ENCODE results near the gene HOXA10.

The HOXA10 gene

DNA sequence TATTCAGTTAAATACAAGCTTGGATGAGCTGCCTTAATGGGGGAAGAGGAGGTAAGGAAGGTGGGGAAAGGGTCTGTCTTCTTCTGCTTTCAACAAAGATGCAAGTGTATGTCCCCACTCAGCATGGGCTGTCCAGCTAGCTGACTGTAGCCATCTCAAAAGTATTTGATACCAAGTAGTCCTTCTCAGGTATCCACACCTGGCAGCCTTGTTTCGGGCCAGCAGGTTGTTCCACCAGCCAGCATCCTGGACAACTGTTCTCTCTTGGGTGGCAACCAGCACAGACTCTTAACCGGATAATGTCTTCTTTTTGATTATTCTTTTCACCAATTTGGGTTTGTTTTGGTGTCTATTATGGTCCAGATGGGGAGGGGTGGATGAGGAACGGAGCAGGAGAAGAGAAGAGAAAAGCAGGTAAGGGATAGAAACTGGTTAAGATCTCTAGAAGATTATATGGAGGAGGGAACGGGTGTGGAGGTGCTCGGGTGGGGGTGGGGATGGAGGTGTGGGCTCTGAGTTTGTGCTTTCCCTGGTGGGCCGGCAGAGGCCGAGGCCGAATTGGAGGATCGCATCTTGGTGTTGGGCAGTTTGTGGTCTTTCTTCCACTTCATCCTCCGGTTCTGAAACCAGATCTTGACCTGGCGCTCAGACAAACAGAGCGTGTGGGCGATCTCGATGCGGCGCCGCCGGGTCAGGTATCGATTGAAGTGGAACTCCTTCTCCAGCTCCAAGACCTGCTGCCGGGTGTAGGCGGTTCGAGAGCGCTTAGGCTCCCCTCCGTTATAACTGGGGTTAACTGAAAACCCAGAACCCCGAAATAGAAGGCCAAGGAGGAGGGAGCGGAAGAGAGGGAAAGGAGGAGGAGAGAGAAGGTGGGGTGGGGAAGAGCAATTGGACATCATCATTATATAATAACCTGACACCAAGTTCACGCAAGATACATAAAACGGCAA, 45.1 kb downstream of the HOXA10 start:
- DNase-seq: no peak

DNA sequence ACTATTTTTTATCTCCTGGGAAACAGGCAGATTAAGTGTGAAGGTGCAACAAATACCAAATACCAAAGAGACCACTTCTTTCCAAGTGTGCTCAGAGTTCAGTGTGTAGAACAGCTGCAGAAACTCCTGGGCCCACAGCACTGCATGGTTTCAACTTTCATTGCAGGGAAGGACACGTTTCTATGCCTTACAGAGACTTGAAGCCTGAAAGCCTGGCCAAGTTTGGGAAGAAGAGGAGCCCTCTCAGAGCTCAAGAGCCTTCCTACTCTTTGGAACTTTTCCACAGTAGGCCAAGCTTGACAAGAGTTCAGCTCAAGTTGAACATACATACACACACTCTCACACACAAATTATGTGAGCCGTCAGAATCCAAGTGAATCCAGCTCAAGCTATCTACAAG, 46.1 kb downstream of the HOXA10 start:
- DNase-seq: peak; percentile 57

DNA sequence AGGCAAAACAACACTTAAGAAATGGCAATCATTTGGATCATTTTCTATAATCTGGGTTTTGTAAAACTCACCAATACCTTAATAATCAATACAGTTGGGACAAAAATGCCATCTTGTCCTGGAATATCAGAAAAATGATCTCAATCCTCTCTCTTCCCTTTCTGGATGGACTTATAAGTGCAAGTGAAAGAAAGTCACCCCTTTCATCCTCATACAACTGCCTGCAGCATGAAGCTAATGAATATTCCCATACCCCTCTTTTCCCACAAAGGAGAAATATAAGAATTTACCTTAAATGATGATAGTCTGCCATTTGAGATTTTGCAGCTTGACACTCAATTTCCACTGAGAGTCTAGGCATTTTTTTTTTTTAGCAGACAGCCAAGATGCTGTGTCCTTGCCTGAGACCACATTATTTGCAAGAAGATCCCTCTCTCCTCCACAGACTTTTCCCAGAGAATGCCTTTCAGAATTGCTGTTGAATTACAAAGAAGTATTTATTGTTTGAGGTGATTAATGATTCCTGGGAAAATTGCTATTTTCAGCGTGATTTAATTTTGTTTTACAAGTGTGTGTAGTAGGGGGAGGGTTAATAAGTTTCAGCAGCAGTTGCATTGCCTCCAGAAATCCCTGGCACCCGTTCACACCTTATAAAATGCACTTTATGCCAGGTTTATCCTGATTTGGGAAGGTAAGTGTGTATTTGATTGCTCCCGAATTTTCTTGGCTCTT, 47.4 kb downstream of the HOXA10 start:
- no peak for DNase-seq

DNA sequence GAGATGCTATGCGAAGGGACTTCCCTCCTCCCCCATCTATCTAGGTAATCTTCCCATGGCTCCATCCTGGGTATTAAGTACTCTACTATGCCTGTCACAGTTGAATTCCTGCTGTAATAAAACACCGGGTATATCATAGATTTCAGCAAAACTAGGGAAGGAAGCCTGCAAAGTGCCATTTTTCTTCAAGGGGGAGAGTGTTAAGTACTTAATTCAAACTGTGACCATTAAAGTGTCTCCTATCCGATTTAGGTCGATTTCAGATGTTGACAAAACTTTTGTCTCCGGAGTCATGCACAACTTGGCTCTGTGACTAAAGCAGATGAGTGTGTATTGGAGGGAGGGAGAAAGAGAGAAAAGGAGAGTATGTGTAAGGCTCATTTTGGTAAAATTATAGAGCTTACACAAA, 48.1 kb downstream of the HOXA10 start:
- DNase-seq: no peak

DNA sequence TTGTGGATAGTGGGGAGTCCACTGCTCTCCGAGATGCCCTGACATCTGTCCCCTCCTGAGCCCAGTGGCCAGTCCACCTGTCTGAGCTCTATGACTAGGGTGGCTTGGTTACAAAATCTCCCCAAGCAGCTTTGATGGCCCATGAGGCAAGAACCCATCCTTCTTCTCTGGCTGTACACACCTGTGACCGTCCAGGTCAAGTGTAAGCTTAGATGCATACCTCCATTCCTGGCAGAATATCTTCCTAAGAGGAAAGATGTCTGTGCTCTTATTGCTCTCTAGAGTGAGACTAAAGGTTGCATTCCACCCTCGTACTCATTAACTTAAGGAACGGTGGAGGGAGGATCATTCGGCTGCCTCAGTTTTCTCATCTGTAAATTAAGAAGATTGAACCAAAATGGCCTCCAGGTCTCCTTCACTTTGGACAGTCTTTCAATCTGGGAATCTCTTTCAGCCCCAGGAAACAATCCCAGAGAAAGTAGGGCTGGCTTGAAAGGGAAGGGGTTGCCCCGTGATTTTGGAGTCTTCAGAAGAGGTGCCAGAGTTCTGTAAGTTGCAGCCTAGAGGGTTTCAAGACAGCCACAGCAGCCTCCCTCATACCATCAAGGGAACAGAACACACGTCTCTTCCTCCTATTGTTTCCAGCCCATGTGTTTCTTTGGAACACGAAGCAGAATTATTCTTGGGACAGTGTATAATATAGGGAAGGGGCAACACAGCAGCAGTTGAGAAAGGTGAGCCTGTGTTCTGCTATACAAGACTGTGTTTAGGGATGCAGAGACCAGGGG, 49.0 kb downstream of the HOXA10 start:
- DNase-seq: no peak

DNA sequence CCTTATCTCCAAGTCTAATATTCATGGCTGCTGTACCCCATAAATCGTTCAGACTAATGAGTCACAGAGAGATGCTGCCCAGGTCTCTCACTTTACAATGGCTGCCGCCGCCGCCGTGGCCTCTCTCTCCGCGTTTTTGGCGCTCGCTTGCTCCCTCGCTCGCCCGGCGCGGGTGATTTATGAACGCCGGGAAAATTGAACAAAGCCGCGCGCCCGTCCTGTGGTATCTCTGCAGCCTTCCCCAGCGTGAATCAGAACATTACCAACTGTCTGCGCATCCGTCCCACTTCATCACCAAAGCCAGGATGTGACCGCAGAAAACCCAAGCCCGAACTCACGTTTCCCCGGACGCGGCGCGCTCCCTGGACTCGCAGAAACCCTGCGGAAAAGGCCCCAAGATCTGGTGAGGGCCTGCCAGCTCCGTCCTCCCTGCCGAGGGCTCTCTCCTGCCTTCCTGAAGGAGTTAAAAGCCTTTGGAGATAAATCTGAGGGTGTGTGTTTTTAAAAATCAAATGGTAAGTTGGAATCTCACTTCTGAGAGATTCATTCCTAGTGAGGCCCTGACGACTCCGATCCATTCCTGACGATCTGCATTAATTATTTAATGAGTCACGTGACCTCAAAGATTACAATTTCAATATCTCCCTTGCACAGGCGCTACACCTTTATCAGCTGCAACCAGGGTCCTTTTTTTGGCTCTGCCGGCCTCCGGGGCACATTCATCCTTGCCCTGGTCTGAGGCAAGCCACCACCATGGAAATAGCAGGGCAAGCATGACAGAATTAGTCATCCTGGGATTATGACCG, 49.8 kb downstream of the HOXA10 start:
- DNase-seq: peak; percentile 97

DNA sequence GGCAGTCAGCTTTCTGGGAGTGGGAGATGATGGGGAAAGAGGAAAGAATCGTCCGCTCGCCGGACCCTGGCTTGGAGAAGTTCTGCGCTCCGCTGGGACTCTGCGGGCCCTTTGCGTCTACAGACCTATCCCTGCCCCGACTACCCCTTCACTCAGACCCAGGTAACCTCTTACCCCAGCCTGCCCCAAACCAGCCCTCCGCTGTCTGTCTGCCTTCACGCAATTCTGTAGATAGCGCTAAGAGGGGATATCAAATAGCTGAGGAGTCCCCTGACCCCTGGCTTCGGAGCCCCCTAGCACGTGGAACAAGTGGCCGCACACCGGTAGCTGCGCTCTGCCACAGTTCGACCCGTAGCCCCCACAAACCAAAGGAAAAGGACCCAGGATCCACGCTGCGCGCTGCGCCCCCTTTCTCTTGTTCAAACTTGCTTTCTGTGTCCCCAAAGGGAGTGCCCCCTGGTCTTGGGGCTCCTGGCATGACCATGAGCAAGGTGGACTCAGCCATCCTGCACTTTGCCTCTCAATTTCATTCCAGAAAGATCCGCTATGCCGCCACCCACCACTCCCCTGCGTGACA, 50.6 kb downstream of the HOXA10 start:
- DNase-seq: no peak

DNA sequence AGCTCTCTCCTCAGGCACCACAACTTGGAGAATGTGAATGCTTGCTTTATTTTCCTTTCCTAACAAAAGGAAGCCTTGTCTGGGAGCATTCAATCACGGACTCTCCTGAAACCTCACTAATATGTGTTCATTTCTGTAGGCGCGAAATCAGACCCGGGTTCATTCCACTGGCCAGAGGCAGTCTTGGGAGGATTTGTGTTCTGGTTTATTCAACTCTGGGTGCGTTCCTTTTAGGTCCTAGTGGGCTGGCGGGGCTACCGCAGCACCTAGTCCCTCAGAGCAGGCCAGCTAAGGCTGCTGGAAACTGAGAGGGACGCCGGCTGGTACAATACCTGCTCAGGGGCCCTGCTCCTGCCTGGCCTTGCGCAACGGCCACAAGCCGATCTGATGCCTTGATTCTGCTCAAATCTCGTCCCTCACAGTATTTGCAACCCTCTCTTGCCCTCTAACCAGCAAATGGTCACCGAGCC, 51.1 kb downstream of the HOXA10 start:
- DNase-seq: no peak

DNA sequence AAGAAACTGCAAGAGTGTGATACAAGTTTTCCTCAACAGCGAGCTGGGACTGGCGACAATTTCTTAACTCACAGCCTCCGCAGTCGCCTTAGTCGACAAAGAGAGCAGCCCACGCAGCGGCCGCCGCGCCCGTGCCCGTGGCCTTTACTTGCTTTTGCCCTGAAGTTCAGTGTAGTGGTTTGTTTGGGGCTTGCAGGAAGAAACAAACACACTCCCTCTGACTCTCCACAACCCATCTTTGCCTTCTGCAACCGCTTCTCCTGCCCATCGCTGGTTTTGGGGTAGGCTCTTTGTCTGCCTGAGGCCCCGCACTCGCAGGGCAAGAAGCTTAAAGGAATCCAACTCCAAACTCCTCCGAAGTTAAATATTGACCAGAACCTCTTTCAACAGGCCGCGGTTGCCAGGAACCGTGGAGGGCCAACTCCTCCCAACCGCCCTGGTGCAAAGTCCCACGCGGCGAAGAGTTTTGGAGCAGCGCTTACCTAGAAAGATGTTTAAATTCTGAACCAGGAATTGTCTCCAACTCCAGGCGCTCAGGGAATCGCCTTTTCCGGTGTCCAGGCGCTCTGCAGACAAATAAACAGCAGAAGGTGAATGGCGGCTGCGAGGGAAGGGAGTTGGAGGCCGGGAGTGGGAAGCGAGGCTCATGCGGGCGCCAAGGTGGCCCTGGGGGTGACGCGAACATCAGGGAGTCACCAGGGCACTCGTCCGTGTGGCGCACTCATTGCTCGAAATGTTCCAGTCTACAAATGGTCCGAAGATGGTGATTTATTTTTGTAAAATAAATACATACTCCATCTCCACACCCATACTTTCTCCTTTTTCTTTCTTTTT, 51.8 kb downstream of the HOXA10 start:
- no peak for DNase-seq

DNA sequence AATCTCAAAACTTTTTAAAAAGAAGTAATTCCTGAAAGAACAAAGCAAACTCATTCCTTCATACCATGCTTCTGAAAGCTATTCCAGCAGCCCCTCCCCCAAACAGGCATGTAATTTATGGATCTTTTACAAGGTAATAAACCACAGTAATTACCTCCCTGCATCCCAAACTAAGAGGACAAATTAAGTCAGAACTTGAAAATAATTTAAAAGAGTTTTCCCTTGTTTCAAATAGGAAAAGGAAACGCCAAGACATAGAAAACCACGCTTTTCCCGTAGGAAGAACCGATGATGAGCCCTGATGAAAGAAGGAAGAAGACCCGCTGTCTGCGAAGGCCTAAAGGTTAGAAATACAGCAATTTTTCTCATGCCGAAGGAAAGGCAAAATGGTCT, 52.4 kb downstream of the HOXA10 start:
- no peak for DNase-seq
